ENCODE results near the gene ST6GALNAC3.
A peak's percentile ranks its signal among the peaks of the same experiment; 100 is the strongest.

Gene ST6GALNAC3

GRCh38 chr1:76433526-76433925, 359.0 kb downstream of the ST6GALNAC3 start:
- no peak for DNase-seq (ENCODE audit: low spot score)

GRCh38 chr1:76443217-76443616, 368.7 kb downstream of the ST6GALNAC3 start:
- no peak for DNase-seq (ENCODE audit: low spot score)

- DNase-seq (ENCODE audit: low spot score) = no peak
Observed at GRCh38 chr1:76444773-76445172, 370.2 kb downstream of the ST6GALNAC3 start.

- no peak for DNase-seq (ENCODE audit: low spot score)
Observed at GRCh38 chr1:76450229-76450628, 375.7 kb downstream of the ST6GALNAC3 start.

DNA sequence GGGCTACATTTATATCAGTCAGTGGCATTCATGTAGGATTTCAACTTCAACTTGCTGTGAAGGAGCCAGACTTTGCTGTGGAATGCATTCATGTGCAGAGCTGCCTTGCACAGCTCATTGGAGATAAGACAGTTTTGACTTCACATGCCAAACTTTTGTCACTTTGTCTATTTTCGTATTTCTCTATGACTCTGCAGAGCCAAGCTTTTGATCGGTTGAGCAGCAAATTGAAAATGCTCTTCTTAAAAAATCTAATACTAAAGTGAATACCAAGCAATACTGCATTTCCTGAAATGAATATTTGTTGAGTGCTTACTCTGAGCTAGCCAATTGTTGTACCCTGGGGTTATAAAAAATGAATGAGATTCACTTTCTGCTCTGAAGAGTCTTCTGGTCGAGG, 388.7 kb downstream of the ST6GALNAC3 start:
- DNase-seq (ENCODE audit: low spot score) = no peak

DNA sequence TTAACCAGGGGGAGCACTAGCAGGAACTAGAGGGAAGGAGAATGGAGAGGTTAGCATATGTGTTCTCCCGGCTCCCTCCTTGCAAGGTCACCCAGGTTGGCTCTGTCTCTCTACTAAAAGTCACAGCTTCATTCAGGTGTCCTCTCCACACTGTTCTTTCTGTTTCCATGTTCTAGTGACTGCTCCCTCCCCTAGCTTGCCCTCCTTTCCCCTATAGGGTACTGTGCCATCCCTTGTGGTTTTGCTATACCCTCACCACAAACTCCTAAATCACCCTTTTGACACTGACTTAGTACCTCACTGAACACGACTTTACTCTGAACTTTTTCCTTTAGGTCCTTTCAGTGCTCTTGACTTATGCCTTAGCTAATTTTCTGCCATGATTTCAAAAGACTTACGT, 389.3 kb downstream of the ST6GALNAC3 start:
- DNase-seq (ENCODE audit: low spot score) = no peak

- DNase-seq (ENCODE audit: low spot score) = peak; percentile 40
Observed at GRCh38 chr1:76465030-76465429, 390.5 kb downstream of the ST6GALNAC3 start.

DNA sequence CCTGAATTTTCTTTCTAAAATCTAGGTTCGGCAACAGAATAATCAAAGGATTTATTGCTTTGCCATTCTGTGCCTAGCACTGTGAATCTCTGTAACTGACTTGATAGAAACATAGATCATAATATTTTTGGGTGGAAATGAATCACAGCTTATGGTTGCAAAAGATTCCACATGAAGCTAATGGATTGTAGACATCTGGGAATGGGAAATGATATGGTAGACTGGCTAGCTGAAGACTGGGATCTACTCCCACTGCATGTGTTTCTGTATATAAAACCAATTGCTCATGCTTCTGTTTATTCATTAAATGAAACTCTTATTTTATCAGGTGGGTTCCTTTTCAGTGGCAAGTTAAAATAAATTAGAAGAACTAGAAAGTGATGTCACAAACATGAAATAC, 395.6 kb downstream of the ST6GALNAC3 start:
- DNase-seq (ENCODE audit: low spot score) = no peak

GRCh38 chr1:76471536-76471935, 397.0 kb downstream of the ST6GALNAC3 start:
- no peak for DNase-seq (ENCODE audit: low spot score)

- DNase-seq (ENCODE audit: low spot score) = no peak
Observed at GRCh38 chr1:76473591-76473990, 399.0 kb downstream of the ST6GALNAC3 start.

- DNase-seq (ENCODE audit: low spot score) = no peak
Observed at GRCh38 chr1:76474922-76475321, 400.4 kb downstream of the ST6GALNAC3 start.

DNA sequence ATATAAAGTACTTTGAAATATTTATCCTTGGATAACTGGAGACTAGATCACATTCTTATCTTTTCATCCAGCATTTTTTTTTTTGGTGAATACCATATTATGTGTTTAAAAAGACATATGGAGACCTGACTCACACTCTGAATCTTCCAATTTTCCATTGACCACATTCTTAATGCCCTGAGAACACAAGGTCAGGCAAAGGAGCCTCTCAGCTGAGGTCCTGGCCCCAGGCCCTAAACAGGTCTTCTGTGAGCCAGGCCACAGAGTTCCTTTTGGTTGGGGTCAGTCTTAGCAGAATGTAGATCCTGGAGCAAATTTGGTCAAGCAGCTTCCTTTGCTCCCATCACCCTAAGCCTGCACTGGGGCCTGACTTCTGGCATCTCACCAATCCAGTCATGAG, 402.6 kb downstream of the ST6GALNAC3 start:
- DNase-seq (ENCODE audit: low spot score) = no peak

GRCh38 chr1:76480827-76481226, 406.3 kb downstream of the ST6GALNAC3 start:
- no peak for DNase-seq (ENCODE audit: low spot score)

- DNase-seq (ENCODE audit: low spot score) = no peak
Observed at GRCh38 chr1:76481672-76482071, 407.1 kb downstream of the ST6GALNAC3 start.

DNA sequence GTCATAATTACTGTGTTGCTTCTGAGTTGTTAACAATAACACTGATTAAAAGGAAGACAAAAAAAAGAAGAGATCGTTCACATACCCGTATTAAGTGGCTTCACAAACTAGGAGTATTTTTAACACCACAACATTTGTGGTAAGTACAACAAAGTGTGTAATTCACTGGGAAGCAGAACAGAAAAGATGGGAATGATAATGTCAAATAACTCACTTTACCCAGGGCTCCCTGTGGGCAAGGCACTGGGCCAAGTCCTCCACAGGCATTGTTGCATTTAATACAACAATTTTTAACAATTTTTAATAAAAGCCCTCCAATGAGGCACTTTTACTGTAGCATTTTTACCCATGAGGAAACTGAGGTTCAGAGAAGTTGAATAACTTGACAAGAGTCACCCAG, 407.7 kb downstream of the ST6GALNAC3 start:
- DNase-seq (ENCODE audit: low spot score) = no peak

- DNase-seq (ENCODE audit: low spot score) = no peak
Observed at GRCh38 chr1:76491737-76492136, 417.2 kb downstream of the ST6GALNAC3 start.

GRCh38 chr1:76492752-76493430, 418.3 kb downstream of the ST6GALNAC3 start:
- DNase-seq (ENCODE audit: low spot score) = no peak

DNA sequence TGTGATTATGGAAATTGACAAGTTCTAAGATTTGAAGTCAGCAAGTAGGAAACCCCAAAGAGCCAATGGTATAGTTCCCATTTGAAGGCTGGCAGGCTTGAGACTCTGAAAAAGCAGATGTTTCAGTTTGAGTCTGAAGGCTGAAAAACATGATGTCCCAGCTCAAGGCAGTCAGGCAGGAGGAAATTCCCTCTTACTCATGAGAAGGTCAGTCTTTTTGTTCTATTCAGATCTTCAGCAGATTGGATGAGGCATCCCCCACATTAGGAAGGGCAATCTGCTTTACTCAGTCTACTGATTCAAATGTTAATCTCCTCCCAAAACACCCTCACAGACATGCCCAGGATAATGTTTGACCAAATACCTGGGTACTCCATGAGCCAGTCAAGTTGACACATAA, 420.3 kb downstream of the ST6GALNAC3 start:
- DNase-seq (ENCODE audit: low spot score) = no peak

- no peak for DNase-seq (ENCODE audit: low spot score)
Observed at GRCh38 chr1:76496871-76497270, 422.3 kb downstream of the ST6GALNAC3 start.

- DNase-seq (ENCODE audit: low spot score) = no peak
Observed at GRCh38 chr1:76500116-76500515, 425.6 kb downstream of the ST6GALNAC3 start.

DNA sequence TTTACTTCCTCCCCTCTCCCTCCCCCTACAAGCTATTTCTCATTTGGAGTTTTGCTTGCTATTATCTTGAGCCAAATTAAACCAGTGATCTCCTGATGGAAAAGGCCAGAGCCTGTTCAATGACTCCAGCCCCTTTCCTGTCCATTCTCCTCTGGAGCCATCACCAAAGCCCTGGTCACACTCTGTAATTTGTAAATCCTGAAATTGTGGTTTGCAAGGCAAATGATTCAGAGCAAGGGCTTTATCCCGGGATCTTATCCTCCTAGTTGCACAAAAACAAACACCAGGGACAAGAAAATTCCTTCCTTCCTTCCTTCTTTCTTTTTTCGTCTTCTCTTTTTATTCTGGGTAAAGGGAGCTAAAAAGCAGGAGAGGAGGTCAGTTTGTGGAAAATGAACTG, 426.6 kb downstream of the ST6GALNAC3 start:
- peak; percentile 15 for DNase-seq (ENCODE audit: low spot score)

- no peak for DNase-seq (ENCODE audit: low spot score)
Observed at GRCh38 chr1:76501586-76502219, 427.2 kb downstream of the ST6GALNAC3 start.

- no peak for DNase-seq (ENCODE audit: low spot score)
Observed at GRCh38 chr1:76503100-76503499, 428.6 kb downstream of the ST6GALNAC3 start.

DNA sequence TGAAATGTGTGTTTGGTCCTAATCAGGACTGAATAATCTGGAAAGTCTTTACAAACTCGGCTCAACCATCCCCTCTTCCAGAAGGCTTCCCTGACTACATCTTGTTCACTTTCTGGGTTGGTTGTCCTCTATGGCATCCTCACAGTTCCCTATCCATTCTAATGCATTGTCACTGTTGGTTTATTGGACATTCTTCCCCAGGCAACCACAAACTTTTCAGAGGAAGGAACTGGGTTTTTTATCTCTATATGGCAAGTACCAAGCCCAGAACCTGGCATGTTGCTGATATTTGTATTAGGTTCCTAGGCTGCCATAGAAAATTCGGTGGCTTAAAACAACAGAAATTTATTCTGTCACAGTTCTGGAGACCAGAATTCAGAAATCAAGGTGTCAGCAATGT, 429.2 kb downstream of the ST6GALNAC3 start:
- DNase-seq (ENCODE audit: low spot score) = no peak

Data from AG08395 (cell line).